NCI-H2196 (cell line): ENCODE results near the gene TSACC.

Source experiments
- DNase-seq: peaks from one replicate; lab custom pipeline; 2025; ENCODE audit not compliant: unreplicated experiment; lab: John Stamatoyannopoulos, UW

The TSACC gene

GRCh38 chr1:156372876-156373275, 34.5 kb downstream of the TSACC start:
- DNase-seq = no peak

DNA sequence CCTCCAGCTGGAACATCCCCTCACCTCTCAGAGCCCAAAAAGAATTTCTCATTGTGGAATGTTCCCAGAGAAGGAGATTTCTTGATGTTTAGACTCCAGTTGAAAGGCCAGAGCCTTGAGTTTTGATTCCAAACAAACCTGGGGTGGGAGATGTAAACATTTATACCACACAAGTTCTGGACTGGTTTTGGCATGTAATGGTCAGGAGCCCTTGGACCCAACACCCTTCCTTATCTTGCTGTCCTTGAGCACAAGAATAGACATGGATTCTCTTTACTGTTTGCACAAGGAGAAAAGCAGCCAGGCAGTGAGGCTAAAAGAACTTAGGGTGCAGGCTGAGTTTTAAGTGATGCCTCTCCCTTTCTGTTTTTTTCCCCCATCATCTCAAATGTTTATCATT, 35.2 kb downstream of the TSACC start:
- DNase-seq = no peak

DNA sequence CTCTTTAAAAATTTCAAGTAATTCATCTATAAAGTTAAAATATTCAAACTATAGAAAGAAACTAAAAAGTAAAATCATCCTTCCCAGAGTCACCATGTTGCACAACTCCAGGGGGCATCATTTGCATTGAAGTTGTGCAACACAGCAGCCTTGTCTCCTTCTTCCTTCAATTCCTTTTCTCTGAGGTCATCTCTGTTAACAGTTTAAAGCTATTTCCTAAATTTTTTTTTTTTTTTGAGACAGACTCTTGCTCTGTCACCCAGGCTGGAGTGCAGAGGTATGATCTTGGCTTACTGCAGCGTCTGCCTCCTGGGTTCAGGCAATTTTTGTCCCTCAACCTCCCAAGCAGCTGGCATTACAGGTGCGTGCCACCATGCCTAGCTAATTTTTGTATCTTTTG, 37.8 kb downstream of the TSACC start:
- no peak for DNase-seq

GRCh38 chr1:156376958-156377919, 38.9 kb downstream of the TSACC start:
- DNase-seq = no peak

GRCh38 chr1:156378557-156378956, 40.2 kb downstream of the TSACC start:
- DNase-seq = no peak

- DNase-seq = no peak
Observed at GRCh38 chr1:156379420-156380165, 41.3 kb downstream of the TSACC start.

DNA sequence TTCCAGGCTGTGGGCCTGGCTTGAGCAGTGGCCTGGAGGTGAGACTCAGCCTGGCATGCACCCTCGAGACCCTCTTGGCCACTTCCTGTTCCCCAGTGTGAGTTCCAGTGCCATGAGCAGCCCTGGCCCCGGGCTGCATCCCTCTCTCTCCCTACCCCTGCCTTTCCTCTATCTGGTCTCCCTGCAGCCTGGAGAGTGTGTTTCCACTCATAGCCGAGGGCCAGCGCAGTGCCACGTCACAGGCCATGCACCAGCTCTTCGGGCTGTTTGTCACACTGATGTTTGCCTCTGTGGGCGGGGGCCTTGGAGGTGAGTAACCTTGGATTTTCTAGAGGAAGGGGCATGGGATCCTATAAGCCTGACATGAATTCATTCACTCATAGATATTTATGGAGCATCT, 44.2 kb downstream of the TSACC start:
- no peak for DNase-seq

DNA sequence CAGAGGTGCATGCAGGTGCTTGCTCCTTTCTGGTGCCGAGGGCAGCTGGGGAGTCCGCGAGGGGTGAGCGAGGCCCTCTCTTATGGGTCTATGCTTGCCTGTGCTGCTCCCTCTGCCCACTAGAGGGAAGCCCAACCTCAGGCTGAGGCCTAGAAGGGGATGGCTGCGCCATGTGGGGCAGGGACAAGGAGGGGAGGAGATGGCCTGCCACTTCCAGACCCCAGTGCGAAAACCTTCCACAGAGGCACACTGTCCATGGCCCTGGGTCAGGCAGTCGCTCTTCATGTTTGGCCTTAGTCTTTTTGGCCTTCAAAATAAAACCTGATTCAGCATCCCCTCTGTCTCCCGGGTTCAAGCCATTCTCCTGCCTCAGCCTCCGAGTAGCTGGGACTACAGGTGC, 44.7 kb downstream of the TSACC start:
- DNase-seq = peak; percentile 69

- DNase-seq = no peak
Observed at GRCh38 chr1:156384007-156384406, 45.7 kb downstream of the TSACC start.

DNA sequence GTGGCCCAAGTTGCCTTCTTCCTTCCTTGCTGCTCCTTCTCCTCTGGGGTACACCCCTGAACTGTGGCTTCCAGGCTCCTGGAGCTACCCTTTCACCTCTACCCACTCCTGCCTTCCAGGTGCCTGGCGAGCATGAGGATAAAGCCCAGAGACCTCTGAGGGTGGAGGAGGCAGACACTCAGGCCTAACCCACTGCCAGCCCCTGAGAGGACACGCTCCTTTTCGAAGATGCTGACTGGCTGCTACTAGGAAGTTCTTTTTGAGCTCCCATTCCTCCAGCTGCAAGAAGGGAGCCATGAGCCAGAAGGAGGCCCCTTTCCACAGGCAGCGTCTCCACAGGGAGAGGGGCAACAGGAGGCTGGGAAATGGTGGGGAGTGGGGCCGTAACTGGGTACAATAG, 46.3 kb downstream of the TSACC start:
- no peak for DNase-seq

DNA sequence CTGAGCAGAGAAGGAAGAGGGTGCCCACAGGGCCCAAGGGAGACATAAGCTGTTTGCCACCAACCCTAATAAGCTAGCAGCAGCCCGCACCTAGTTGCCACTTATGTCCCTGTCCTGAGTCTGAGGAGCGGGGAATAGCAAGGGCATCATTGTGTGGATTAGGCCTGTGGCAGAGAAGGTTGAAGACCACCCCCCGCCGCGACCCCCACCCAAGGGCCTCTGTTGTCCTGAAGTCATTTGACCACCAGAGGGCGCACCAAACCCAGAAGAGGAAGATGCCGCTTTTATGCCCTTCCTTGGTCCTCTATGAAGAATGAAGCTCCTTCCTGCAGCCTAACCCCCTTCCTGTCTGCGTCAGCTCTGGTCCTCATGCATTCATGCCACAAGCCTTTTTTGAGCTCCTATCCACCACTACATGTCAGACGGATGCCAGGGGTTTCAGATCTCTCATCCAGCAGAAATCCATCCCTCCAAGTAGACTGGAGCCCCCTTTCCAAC, 47.3 kb downstream of the TSACC start:
- DNase-seq = peak; percentile 73

DNA sequence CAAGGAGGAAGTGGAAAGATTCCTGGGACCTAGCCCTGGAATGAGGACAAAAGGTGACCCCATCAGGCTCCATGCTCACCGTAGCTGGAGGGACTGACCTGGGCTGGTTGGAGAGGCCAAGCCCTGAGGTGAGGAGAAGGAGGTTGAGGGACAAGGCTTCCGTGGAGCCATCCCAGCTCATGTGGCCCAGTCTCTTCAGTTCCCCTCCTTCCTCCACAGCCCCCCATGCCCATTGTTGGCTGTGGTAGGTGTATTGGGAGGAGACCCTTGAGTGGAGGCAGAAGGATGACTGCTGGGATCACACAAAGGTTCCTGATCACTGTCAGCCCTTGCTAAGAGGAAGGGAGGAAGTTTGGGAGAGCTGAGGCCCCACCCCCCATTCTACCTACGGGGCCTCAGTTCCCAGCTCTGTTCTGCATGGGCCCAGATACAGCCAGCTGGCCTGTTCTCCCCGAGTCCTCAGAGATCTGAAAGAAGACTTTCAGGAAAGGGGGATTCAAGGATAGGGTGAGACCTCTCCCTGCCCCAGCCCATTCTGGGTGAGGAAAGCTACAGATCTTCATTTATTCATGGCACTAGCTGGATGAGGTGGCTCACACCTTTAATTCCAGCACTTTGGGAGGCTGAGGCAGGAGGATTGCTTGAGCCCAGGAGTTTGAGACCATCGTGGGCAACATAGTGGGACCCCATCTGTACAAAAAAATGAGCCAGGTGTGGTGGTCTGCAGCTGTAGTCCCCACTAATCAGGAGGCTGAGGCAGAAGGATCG, 48.0 kb downstream of the TSACC start:
- no peak for DNase-seq

GRCh38 chr1:156386949-156387869, 48.9 kb downstream of the TSACC start:
- no peak for DNase-seq

DNA sequence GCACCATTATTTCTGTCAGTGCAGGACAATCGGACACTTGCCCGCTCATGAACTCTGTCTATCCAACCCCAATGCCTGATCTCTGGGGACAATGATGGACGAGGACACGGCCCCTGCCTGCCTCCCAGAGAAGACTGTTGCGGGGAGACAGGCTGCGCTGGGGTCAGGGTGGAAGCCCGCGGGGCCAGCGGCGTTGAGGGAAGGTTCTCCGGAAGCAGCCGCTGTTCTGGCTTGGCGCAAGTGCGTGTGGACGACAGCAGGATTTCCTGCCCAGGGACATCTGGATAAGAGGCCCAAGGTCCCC, 49.5 kb downstream of the TSACC start:
- DNase-seq = no peak

DNA sequence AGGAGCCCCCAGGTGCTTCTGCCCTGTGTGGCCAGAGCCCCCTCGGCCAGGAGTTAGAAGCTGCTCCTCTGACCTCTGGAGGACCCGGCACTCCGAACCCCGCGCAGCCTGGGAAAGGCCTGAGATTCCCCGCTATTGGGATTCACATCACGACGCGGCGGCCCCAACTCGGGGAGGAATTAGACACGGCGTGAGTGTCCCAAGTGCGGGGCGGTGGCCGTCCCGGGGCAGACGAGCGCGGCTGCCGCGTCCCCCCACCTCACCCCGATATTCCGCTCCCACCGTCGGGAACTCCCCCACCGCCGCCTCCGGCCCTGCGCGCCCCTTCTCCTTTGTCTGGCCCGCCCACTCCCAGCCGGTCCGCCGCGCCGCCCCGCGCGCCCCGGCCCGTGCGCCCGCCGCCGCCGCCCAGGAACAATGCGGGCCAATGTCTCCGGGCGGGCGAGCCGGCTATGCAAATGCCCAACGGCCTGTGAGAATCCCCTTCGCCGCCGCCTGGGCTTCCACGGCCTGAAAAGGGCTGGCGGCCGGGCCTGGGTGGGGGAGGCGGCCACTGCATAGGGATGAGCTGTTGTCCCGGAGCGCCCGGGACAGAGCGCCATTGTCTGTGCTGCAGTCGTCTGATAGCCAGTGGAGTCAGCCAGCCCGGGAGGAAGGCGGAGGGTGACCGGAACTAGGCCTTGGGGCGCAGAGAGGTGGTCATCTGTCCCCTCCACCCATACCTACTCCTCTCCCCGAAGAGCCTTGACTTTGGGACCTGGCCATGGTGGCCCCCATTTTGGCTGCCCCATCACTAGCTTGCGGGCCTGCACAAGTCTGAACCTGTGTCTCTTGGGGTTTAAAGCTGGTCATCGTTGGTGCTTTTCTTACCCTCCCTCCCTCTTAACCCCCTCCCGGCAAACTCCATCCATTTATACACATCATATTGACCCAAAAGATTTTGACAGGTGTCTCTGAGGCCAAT, 50.1 kb downstream of the TSACC start:
- no peak for DNase-seq

- no peak for DNase-seq
Observed at GRCh38 chr1:156389311-156389710, 51.0 kb downstream of the TSACC start.

DNA sequence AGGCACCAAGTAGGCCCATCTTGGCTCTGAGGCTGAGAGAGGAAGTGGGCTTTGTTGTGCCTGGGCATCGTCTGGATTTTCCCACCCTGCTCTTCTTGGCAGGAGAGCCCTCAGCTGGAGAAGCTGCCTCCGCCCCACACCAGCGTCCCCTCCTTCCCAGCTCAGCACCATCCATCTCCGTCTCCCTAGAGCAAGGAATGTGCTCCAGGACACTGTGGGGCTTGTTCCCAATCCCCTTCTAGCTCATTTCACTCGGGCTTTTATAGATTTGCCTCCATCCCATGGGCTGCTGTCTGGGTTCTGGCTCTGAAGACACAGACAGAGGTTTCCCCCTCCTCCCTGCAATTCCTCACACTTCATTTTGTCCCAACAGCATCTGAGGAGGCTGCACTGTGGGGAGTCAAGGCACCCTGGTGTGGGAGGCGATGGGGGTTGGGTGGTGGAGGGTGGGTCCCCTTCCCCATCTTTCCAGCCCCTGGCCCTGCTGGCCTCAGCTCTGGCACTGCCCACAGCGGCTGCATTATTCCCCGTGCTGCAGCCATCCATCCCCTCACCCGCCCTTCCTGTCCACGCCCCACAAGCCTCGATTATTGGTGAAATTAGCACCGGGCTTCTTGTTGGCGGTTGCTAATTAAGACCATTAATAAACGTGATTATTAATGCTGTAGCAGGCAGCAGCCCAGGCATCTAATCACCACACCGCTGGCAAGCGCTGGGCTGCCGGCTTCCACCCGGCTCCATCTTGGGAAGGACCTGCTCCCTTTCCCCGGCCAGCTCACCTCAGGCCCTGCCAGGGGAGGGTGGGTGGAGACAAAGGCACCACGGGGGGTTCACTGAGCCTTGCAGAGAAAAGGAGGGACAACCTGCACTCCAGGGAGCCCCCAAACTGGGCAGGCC, 52.4 kb downstream of the TSACC start:
- DNase-seq = no peak

DNA sequence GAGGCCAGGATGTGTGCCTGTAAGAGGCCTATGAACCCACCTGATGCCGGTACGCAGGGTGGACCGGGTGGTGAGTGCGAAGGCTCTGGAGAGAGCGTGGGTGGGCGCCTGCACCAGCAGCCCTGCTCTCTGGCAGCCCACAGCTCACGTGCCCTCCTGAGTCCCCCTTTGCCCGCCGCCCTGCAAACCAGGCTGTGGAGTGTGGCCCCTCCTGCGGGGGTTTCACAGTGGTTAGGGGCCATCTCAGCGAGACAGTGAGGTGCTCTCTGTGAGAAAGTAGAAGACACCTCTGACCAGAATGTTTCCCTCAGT, 53.0 kb downstream of the TSACC start:
- DNase-seq = no peak
